ENCODE measurements around the gene ASAP2.
A peak's percentile ranks its signal among the peaks of the same experiment; 100 is the strongest.

Gene ASAP2

DNA sequence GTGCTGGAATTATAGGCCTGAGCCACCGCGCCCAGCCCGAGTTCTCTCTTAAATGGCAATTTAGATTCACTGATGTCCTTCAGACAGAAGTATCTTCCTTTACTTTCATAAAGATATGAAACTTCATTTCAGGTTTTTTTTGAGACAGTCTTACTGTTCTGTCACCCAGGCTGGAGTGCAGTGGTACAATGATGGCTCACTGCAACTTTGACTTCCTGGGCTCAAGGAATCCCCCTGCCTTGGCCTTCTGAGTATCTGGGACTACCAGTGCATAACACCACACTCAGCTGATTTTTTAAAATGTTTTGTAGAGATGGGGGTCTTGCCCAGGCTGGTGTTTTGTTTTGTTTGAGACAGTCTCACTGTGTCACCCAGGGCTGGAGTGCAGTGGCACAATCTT lies 203.5 kb downstream of the ASAP2 start:
- no peak for DNase-seq

DNA sequence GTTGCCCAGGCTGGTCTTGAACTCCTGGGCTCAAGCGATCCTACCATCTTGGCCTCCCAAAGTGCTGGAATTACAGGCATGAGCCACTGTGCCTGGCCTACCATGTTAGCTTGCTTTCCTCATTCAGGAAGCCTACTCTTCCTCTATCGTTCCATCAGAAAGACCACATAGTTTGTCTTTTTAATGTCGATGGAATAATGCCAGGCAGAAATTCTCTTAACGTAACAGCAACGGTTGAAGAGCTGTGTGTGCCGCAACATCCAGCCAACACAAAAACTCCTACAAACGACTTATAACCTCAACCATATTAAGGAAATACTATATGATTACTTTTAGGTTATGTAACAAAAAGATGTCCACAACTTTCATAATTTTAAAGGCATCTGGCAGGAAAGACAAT lies 206.2 kb downstream of the ASAP2 start:
- DNase-seq = no peak

DNA sequence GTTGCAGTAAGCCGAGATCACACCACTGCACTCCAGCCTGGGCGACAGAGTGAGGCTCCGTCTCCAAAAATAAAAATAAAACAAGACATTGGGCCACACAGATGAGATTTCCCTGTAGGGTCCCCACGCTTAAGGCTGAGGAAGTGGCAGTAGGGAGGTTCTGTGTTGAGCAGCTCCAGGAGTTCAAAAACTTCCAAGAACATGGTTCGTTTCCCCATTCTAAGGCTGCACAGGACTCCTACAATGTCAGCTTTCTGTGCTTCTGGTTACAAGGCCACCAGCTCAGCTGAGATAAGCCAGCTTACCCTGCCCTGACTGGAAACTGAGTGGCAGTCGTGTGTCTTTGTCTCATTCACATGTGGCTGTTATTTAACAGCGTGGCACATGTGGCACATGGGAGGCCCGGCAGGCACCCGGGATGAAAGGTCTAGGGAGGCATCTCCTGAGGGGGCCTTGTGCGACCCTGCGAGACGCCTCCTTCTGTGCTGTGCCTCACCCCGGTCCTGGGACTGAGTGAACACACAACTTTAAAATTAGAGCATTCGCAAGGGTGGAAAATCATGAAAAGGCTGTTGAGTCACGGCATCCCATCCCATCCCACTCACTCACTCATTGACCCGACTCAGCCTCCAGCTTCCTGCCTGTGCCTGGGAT lies 209.0 kb downstream of the ASAP2 start:
- no peak for DNase-seq

DNA sequence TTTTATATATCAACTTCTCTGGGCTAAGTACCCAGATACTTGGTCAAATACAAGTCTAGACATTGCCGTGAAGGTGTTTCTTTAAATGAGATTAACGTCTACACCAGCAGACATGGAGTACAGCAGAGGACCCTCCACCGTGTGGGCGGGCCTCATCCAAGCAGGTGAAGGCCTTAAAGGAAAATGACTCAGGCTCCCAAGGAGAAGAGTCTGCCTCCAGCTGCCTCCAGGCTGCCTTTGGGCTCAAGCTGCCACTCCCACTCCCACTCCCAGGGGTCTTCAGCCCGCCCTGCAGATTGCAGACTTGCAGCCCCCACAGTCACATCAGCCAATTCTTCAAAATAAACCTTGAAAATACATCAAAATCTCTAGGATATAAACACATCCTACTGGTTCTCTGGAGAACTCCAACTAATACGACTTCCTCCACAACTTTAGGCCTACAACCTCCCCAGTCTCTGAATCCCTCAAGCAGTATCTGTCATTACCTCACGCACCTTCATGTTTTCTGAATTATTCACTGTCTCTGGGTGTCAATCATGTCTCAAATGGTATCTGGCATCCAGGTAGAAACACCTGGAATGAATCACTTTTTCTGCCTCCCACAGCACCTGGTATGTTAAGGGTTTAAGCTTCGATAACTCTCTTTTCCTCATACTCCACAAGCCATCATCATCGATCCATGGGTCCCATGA lies 209.8 kb downstream of the ASAP2 start:
- no peak for DNase-seq

DNA sequence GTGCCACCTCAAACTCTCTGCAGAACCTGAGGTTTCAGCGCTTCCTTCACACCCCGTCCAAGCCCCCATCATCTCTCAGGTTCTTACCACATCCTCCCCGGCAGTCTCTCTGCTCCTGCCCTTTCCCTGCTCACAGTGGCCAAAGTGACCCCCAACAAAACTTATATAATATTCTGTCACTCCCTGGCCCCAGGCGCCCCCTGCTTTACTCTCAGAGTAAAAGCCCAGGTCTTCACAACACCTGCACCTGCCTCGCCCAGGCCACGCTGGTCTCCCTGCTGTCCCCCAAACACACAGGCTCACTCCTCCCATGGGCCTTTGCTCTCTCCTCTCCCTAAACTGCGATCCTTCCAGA lies 210.3 kb downstream of the ASAP2 start:
- DNase-seq = no peak

DNA sequence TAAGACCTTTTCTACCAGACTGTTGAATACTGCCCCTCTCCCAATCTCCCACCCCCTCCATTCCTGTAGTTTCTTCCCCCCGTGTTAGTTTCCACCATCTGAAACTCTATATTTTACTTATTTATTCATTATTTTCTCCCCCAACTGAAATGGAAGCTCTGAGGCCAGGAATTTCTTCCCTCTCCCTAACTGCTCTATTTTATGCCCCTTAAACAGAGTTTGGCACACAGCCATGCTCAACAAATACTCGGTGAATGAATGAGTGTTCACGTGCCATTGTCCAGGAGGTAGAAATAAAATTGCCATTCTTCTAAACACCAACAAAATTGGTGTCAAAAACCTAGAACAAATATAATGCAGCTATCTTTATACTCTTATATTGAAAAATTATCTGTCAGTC lies 211.1 kb downstream of the ASAP2 start:
- DNase-seq = no peak

DNA sequence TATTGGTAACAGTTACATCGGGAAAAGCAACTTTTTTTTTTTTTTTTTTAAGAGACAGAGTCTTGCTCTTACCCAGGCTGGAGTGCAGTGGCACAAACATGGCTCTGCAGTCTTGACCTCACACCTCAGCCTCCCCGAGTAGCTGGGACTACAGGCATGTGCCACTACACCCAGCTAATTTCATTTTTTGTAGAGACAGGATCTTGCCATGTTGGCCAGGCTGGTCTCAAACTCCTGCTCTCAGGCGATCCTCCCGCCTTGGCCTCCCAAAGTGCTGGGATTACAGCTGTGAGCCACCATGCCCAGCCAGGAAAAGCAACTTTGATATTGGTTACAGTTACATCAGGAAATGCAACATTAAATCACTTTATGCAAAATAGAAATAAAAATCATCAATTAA lies 212.1 kb downstream of the ASAP2 start:
- no peak for DNase-seq

DNA sequence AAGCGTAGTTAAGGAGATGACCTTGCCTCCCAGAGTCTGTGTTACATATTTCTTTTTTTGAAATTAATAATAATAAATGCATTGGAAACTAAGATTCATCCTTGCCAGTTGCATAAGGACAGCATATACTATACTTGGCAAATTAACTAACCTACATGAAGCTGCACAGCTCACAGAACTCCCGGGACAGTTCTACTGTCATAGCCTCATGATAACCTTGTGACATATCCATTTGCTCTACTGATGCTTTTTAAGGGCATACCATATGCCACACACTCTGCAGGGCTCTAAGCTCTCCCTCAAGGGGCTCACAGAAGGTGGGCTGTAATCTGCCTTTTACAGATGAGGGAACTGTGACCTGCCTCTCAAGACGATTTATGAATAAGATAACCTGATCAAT lies 212.9 kb downstream of the ASAP2 start:
- no peak for DNase-seq

DNA sequence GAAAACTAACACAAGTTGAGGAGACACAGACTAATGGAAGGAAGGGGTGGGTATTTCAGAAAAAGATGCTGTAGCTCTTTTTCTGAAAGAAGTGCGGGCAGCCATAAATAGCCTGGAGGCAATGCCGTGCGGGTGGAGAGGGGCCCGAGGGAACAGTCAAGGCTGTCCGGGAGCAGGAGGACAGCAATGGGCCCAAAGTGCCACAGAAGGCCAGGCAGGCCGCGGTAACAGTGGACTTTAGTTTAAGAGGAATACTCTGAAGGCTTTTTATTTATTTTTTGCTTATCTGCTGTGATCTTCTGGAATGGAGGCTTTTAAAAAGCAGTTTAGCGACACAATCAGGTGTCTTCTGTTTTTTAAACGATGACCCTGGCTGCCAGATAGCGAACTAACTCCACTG lies 213.9 kb downstream of the ASAP2 start:
- no peak for DNase-seq

DNA sequence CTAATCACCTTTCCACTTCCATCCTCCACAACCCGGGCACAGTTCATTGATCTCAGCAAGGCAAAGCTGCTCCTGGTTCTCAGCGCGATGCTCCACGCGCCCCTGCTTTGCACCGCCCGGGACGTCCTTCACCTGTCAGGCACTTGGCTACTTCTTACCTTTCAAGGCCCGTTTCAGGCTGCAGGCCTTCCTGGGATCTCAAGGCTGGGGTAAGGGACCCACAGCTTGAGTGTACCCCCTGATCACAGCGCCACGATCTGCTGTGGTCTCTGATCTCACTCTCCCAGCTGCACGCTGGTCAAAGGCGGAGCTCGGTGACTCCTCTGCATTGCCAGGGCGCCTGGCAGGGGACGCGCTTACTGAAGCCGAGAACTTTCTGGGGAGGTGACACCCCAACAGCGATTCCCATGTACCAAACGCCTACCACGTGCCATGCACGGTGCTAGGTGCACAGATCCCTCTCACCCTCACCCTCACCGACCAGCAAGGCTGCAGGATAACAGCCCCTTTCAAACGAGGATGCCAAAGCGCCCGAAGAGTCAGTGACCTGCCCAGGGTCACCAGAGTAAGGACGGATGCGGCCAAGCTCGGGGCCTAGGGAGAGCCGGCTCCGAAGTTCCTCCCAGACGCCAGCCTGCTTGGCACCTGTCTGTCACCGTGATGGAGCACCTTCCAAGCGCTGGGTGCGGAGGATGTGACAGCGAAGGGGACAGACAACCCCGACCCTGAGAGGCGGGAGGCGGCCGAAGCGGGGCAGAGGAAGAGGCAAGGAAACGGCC lies 215.9 kb downstream of the ASAP2 start:
- no peak for DNase-seq

DNA sequence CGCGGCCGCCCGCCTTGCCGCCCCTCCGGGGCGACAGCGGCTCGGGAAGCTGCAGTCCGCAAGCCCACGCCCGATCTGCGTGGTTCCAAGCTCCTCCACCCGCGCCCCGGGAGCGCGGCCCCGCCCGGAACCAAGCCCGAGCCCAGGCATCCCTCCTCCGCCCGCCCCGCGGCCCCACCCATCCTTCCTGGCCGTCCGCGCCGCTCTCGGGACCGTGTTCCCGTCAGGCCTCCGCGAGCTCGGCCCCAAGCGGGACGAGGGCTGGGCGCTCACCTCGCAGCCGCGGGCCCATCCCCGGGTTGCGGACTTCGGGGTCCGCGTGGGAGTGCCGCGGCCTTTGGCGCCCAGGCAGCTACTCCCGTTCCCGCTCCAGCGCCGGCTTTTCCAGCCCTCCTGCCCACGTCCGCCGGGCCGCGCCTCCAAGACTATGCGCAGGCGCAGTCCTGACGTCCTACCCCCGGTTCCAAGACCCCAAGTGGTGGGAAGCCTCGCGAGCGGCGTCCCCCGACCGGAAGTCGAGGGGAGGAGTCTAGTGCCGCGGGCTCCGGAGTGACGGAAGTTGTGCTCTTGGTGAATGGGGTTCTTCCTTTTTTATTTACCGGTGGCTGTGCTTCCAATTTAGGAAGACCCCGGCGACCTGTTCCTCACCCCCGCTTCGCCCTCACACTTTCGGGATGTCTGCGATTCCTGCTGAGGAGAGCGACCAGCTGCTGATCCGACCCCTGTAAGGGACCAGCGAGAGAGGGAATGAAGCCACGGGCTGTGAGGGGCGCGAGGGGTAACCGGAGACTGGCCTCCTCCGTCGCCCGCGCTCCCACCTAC lies 216.7 kb downstream of the ASAP2 start, which contains the start of the genes CPSF3 and ITGB1BP1:
Gene CPSF3, plus strand, starts transcription at position 555 of the 822 bp plus-strand sequence. Its CDS starts 120 bp downstream, at position 675.
Gene ITGB1BP1, minus strand, starts transcription at position 429 of the 822 bp plus-strand sequence. CDS start 4,831 bp downstream, outside the sequence.
- peak; percentile 87 for DNase-seq

DNA sequence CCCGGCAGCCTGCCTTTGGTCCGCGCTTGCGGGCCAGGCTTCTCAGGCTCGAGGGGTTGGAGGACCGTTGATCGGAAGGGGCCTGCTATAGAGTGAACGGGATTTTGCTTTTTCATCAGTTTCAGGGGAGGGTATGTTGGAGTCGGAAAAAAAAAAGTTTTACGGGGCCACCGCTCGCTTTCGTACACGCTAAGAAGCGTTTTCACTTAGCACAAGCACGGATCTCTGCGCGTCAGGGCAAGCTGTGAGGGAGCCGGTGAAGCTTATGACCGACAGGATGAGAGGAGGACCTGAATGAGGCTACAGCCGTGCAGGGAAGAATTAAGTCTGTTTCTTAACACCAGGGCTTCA lies 217.3 kb downstream of the ASAP2 start:
- no peak for DNase-seq

DNA sequence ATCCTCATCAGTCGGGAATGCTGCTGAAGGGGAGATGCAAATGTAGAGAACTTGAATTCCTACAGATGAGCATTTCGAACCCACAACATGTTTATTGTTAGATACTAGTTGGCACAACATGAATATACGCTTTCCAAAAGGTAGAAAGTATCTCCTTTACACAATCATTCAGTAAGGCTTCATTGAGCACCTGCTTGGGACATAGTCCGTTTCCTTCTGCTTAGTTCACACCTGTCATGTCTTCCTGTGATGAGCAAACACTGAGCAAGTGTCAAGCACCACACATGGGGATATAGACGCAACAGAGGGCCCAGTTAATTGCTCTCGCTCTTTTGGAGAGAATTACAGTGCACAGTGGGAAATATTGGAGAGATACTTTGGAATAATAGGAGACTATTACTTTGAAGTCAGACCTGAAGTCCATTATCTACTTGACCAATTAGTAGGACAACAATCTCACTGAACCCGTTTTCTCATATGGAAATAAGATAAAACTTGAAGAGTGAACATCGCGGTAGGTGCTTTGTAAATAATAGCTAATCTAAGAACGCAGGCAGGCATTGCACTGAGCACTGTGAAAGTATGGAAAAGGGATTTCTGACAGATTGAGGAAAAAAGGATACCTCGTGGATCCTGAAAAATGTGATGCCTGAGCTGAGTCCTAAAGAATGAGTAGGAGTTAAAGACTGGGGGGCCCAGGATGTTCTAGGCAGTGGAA lies 218.0 kb downstream of the ASAP2 start:
- no peak for DNase-seq

DNA sequence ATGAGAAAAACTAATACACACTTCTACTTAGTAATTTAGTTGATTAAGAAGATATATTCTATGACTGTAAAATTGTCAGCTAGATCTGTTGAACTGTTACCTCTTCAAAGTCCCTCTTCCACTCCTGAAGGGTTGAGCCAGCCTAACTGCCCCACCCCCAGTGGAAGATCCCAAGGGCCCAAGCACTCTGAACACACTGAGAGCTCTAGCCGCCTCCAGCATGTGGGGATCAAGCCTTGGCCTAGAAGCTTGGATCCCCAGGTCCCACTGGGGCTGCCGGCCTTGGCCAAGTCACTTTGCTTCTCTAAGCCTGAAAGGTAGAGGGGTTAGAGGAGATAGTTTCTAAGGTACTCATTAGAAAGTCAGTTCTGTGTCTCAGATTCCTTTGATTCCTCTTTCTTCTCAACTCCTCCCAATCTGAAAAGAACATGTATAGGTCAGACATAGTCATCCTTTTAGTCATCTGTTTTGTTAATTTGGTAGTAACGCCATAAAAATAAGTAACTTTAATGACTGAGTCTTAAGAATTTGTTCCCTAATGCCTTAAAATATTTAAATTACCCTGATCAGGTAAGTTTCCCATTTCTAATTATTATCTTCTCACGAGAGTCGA lies 222.5 kb downstream of the ASAP2 start:
- DNase-seq = no peak

DNA sequence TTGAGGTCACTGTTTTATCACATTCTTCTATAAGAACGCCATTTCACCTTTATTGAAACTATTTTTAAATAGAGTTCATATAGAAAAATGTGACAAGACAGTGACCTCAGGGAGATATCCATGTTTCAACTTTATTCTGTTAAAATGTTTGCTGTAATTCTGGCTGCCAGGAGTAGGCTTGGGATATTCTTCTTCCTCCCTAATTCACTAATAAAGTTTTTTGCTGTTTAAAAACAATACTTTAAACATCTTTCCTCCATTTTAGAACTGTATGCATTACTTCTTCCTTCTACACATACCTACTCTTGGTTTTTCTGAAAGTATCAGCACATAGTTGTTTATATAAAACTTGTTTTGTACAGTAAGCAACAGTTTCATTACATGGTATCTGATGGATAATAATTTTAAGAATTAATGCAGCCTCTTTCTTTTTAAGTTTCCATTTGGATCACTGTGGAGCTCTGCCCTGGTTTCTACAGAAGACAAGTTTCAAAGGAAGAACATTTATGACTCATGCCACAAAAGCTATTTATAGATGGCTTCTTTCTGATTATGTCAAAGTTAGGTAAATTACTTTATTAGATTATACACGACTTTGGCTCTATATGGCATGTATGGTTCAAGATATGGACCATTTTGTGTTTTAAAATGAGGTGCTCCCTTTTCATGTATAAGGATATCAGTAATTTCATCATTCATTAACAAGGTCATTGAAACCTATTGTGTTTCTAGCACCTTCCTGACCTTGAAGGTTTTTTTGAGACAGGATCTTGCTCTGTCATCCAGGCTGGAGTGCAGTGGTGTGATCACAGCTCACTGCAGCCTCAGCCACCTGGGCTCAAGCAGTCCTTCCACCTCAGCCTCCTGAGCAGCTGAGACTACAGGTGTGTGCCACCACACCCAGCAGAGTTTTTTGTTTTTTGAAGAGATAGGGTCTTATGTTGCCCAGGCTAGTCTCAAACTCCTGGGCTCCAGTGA lies 224.0 kb downstream of the ASAP2 start:
- no peak for DNase-seq

DNA sequence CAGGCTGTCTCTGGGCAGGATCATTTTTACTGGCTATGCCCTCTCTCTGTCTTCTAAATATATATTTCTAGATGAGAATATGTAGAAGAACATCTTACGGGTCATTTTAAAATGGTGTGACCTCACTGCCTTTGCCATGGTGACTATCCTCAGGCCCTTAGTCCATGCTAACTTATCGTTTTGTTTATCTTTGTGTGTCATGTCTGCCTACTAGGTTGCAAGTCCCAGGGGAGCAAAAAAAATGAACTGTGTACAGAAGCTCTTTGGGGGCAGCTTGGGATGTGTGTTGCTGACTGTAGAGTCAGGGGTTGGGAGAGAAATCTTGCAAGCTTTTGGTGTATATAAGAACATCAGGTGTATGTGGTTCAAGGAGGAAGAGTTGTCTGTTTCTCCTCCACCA lies 227.9 kb downstream of the ASAP2 start:
- DNase-seq = no peak

DNA sequence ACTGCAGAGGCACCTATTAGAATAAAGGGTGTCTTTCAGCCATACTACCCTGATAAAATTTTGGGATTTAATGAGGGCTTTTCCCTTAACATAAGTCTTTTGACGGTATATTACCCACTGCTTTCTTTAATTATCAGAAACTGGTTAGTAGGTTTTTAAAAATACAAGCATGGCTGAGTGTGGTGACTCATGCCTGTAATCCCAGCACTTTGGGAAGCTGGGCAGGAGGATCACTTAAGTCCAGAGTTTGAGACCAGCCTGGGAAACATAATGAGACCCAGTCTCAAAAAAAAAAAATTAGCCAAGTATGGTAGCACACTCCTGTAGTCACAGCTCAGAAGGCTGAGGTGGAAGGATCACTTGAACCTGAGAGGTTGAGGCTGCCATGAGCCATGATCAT lies 232.9 kb downstream of the ASAP2 start:
- DNase-seq = no peak

DNA sequence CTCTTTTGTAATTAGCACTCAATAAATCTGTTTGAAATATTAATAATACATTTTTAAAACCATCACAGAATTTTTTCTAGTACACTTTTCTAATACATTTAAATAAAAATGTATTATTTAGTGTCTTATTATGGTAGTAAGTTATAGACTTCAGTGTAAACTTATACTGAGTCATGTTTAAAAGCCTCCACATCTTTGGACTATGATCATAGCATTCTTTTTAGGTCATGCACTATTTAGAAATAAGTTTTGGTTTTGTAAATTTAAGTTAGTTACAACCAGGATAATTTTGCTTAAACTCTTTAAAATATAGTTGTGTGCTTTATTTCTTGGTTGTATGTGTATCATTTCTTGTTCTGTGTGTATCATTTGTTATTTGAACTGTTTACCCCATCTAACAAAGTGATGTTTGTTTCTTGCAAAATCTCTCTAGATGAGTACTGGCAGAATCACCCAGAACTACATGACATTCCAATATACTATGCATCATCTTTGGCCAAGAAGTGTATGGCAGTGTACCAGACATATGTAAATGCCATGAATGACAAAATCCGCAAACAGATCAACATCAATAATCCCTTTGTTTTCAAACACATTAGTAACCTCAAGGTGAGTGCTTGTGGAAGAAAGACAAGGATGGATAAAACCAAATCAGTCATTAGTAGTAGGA lies 233.6 kb downstream of the ASAP2 start:
- DNase-seq = no peak

DNA sequence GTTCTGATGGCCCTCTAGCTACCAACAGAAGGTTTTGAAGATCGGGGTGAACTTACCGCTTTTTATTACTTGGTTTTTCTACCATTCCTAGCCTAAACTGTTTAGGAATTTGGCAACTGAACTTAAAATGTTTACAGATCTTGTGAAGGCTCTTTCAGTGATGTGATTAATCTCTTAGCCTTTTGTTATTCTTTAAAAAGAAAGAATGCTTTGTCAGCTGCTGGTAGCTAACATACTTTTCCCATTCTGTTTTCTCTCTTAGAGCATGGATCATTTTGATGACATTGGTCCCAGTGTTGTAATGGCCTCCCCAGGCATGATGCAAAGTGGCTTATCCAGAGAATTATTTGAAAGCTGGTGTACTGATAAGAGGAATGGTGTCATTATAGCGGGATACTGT lies 234.9 kb downstream of the ASAP2 start:
- DNase-seq = no peak

DNA sequence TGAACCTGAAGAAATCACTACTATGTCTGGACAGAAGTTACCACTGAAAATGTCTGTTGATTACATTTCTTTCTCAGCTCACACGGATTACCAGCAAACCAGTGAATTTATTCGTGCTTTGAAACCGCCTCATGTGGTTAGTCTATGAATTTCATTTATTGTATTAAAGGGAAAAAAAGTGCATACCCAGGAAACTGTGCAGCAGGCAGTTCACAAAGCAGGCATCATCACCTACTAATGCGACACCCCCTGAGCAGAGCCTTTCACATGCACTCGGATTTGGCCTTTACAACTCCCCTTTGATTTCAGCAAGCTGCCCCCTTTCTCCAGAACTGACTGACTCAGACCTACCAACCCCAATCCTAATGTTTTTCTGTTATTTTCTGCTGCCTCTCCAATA lies 236.9 kb downstream of the ASAP2 start:
- no peak for DNase-seq
